Measurements from ENCODE around the gene ARRDC4.

DNA sequence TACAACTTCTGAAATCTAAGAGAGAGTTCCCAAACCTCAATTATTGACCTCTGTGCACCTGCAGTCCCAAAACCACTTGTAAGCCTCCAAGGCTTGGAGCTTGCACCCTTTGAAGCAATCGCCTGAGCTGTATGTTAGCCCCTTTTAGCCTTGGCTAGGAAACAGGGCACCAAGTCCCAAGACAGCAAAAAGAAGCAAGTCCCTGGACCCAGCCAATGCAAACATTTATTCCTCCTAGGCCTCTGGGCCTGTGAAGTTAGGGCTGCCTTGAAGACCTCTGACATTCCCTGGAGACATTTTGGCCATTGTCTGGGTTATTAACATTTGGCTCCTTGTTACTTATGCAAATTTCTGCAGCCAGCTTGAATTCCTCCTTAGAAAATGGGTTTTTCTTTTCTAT is 26.9 kb upstream of the ARRDC4 start:
- TF ChIP-seq, protein P1, sequence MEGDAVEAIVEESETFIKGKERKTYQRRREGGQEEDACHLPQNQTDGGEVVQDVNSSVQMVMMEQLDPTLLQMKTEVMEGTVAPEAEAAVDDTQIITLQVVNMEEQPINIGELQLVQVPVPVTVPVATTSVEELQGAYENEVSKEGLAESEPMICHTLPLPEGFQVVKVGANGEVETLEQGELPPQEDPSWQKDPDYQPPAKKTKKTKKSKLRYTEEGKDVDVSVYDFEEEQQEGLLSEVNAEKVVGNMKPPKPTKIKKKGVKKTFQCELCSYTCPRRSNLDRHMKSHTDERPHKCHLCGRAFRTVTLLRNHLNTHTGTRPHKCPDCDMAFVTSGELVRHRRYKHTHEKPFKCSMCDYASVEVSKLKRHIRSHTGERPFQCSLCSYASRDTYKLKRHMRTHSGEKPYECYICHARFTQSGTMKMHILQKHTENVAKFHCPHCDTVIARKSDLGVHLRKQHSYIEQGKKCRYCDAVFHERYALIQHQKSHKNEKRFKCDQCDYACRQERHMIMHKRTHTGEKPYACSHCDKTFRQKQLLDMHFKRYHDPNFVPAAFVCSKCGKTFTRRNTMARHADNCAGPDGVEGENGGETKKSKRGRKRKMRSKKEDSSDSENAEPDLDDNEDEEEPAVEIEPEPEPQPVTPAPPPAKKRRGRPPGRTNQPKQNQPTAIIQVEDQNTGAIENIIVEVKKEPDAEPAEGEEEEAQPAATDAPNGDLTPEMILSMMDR (conservative IDR thresholded peaks at IDR 0.05; ENCODE audit: low read depth, low read length): no peak
- no peak for TF ChIP-seq EZH2 (IDR thresholded peaks at IDR 0.05; ENCODE audit: borderline replicate concordance, low read depth, low read length, poor library complexity, severe bottlenecking)

All from A673 (cell line).